SK-MEL-5 (cell line): Measurements from ENCODE around the gene TEX101. TPM values are rescaled to one million over a fixed set of nuclear protein-coding genes. Genes with fewer than 3 reads are reported as not detected.
A peak's percentile ranks its signal among the peaks of the same experiment; 100 is the strongest.
"Not testable (repeated sequence)": the region's sequence is repeated elsewhere in the genome, so short reads cannot be mapped to it uniquely, and the experiment has no call there.

Source experiments
- DNase-seq: peaks from one replicate; pipeline ENCODE4 v3.0.0-alpha.2; 2016; ENCODE audit warnings: low read depth, low spot score
- in situ Hi-C: cut with HindIII; loops from 2 replicates; pipeline ENCODE4 v1.10.0; 2016; ENCODE audit warnings: low sequenced_read_pairs, high pct_unique_total_duplicates, low pct_unique_long_range_greater_than_20kb
- total RNA-seq: library from RNA; depleted of rRNA; stranded (reverse); fragments of >200 nt; shearing (Covaris generic); gene quantifications from 2 replicates; pipeline ENCODE4 v1.2.3, GENCODE V29; 2014

TEX101 gene
- total RNA-seq, 1 experiment from 2014 or later, result not detected

DNA sequence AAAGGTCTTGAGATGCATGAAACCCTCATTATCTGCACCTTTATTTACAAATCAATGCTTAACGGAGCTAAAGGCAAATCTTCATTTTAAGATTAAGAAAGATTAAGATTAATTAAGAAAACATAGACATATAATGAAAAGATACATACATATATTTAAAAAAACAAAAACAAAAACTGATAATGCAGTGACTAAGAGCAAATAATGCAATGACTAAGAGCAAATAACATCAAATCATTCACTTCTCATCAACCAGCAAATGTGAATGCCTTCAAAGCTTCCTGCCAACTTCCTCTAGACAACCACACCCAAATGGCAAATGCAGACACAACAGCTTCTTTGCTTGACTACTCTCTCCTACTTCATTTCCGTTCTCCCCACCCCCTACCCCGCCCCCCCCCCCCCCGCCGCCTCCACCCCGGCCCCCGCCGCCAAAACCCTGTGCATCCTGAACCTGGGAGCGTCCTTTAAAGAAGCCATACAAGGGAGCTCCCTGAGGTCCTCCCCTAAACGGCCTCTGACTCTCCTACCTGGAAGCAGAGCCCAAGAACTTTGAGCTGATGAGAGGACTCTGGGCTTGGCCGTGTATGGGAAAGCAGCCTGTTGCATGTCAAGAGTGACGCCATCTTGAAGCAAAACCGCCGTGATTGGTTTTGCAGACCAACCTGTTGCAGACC is 24.5 kb downstream of the TEX101 start:
- DNase-seq, result no peak
- in situ Hi-C loops, result no loop called here

DNA sequence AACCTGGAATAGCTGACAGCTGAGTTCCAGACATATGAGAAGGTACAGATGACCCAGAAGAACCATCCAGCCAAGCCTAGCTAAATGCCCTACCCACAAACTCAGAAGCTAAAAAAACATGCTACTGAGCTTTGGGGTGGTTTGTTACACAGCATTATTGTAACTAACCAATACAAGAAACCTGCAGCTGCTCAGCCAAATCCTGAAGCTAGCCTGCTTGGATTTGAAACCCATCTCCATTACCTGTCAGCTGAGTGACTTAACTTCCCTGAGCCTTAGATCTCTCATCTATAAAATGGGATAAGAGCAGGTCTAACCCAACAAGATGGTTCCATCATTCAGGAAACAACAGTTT is 25.0 kb downstream of the TEX101 start:
- DNase-seq, result no peak
- in situ Hi-C loops, result no loop called here

DNA sequence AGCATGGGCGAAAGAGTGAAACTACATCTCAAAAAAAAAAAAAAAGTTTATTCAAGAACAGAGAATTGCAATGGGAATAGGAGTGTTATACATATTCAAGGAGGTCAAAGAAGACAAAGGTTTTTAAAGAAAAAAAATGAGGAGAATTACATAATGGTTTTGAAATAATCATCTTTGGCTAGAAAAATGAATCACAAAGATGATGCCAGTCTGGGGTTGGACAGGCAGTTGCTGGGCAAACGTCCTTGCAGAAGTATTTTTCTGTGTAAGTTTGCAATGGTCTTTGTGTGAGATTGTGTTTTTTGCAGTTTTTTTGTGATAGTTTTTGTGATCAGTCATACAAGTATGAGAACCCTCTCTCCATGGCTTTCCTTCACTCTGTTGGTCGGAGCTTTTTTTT is 27.0 kb downstream of the TEX101 start:
- no peak for DNase-seq
- in situ Hi-C loops, result no loop called here

DNA sequence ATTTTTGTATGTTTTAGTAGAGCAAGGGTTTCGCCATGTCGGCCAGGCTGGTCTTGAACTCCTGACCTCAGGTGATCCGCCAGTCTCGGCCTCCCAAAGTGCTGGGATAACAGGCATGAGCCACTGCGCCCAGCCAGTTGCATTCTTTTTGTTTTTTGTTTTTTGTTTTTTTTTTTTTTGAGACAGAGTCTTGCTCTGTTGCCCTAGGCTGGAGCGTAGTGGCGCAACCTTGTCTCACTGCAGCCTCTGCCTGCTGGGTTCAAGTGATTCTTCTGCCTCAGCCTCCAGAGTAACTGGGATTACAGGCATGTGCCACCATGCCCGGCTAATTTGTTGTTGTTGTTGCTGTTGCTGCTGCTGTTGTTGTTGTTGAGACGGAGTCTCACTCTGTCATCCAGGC is 29.4 kb downstream of the TEX101 start:
- in situ Hi-C loops, DNase-seq: not testable (repeated sequence)

DNA sequence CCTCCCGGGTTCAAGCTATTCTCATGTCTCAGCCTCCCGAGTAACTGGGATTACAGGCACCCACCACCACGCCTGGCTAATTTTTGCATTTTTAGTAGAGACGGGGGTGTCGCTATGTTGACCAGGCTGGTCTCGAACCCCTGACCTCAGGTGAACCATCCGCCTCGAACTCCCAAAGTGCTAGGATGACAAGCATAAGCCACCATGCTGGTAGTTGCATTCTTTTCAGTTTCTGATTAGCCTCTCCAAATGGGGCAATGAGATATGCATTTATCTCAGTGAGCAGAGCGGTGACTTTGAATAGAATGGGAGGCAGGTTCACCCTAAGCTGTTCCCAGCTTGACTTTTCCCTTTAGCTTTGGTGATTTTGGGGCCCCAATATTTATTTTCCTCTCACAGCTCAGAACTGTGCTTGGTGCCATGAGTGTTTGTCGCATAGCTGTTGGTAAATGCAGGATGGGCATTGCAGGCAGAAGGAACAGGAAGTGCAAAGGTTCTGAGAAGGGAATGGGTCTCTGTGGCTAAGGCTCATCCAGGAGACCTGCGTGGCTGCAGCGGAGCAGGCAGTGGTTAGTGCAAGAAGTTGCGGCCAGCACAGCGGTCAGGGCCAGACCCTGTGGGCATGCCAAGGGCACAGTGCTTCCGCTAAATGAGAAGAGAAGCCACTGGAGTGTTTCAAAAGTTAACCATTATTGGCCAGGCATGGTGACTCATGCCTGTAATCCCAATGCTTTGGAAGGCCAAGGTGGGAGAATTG is 30.0 kb downstream of the TEX101 start:
- DNase-seq, result no peak
- in situ Hi-C loops, result no loop called here

DNA sequence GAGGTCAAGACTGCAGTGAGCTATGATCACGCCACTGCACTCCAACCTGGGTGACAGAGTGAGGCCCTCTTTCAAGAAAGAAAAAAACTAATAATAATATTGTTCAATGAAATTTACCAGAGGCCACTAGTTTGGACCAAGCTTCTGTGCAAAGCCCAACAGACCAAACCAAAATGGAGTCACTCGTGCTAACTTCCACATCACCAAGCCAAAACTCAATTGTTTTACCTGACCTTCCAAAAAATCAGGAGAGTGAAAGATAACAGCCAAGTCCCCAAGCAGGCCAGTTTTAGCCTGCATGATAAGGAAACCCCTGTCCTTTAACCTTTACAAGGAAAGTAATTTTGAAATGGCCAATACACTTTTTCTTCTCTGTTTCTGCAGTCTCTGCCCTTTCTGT is 30.7 kb downstream of the TEX101 start:
- DNase-seq, result no peak
- in situ Hi-C loops, result no loop called here

DNA sequence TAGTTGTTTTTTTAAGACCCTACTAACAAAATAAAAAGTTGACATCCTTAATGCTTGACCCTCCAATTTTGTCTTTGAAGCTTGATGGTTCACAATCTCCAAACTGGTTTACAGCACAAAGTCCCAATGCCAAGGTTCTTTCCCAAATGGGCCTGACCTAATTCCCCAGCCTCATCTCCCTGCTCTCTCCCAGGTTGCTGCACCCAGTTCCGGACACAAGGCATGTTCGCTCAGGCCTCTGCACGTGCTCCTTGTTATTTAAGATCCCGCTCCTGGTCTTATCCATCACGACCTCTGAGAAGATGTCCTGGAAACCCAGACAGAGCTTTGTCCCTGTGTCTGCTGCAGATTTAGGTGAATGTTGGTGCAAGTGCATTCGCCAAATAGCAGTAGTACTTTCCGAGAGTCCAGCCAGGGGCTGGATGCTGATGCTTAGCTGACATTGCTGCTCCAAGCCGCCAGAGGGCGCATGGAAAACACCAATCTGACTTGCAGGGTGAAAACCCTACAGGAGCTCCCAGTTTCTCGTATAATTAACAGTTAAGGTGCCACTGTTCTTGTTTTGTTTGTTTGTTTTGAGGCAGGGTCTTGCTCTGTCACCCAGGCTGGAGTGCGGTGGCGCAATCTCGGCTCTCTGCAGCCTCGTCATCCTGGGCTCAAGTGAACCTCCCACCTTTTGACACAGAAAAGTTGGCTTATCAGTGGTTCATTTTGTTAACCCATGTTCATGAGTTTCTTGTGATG is 32.2 kb downstream of the TEX101 start:
- DNase-seq, result peak; percentile 77
- in situ Hi-C loops, result no loop called here

DNA sequence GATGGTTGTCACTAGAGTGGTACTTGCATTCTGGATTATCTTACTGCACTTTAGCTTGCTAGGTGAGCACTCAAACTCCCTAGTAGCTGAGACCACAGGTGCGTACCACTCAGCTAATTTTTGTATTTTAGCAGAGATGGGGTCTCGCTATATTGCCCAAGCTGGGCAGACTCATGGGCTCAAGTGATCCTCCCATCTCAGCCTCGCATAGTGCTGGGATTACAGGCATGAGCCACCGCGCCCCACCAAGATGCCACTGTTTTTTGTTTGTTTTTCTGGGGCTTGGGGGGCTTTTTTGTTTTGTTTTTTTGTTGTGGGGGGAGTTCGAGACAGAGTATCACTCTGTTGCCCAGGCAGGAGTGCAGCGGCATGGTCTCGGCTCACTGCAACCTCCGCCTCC is 33.0 kb downstream of the TEX101 start:
- in situ Hi-C loops, result no loop called here
- no peak for DNase-seq

DNA sequence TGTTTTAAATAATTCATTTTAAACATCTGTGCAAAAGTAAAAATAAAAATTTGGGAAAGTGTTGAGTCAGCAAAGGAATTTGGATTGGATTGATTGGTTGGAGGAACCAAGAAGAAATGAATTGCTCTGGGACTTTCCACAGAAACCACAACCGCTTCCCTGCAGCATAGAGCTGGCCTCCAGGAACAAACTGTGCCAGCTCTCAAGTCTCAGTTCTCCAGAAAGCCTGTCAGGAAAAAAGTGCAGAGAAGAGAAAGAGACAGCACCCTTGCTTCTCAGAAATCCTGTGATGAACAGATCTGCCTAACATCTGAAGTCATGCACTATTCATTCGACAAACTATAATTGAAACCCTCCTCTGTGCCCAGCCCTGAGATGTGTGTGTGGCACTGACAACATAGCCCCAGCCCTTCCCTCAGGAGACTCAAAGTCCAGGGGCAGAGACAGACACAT is 35.9 kb downstream of the TEX101 start:
- no peak for DNase-seq
- in situ Hi-C loops, result no loop called here

DNA sequence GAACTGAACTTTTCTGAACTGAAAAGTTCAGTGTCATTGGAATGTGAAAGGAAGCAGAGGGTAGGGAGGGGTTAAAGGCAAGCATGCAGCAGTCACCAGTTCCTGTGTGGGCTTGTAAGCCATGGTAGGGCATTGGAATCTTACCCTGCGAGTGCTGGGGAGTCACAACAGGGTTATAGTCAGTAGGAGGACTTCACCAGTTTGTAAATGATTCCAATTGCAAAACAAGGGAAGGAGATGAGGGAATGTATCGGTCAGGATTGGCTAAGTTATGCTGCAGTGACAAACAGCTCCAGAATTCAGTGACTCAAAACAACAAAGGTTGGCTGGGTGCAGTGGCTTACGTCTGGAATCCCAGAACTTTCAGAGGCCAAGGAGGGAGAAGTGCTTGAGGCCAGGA is 37.9 kb downstream of the TEX101 start:
- in situ Hi-C loops, result no loop called here
- no peak for DNase-seq

DNA sequence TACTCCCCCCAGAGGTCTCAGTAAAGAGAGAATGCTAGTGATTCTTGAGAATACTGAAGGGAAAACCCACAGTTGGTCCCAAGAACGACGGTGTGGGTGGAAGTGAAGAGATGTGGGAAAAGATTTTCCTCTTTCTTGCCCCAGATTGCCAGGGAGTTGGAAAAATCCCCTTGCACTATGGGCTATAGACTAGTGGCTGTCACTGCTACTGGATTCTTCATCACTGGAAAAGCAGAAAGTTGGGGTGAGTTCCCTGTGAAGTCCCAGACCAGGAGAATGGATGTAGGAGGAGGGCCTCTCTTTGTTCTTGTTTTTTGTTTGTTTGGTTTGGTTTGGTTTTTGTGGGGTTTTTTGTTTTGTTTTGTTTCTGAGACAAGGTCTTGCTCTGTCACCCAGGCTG is 39.3 kb downstream of the TEX101 start:
- in situ Hi-C loops, result no loop called here
- DNase-seq, result no peak

DNA sequence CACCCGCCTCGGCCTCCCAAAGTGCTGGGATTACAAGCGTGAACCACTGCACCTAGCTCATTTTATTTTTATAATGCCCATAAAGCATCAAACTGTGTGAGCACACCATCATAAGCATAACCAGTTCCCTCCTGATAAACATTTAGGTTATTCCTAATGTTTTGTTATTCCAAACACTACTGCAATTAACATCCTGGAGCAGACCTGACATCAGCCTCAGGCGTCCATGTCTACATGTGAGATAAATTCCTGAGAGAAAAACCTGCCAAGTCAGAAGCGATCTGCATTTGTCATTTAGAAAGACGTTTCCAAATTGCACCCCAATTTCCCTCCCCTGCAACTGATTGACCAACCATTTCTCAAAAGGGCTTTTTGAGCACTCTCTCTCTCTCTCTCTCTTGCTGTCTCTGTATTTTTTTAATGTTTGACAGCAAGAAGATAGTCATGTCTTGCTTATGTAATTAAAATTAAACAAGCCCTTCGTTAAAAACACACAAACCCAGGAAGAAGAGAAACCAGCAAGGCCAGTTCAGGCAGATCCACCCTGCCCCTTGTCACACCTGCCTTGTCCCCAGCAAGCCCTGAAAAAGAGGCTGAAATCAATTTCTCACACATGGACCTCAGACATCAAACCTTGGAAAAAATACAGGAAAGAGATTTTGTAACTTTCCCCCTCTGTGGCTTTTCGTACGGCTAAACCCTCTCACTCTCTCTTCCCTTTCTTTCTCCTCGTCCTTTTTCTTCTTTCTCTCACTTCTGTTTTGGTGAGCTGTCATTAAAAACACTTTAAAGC is 40.8 kb downstream of the TEX101 start:
- DNase-seq, result no peak
- in situ Hi-C loops, result no loop called here

DNA sequence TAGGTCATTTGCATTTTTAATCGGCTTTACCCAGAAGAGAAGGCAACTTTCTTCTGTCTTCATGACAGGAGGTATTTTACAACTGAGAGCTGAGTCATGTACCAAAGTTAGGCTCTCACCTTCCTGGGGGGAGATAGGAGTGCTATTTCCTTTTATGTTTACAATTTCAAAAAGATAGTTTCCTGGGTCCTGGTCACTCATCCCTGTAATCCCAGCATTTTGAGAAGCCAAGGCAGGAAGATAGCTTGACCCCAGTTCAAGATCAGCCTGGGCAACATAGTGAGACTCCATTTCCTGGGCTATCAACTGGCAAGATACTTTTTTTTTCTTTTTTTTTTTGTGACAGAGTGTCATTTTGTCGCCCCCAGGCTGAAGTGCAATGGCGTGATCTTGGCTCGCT is 43.1 kb downstream of the TEX101 start:
- no peak for DNase-seq
- in situ Hi-C loops, result no loop called here

DNA sequence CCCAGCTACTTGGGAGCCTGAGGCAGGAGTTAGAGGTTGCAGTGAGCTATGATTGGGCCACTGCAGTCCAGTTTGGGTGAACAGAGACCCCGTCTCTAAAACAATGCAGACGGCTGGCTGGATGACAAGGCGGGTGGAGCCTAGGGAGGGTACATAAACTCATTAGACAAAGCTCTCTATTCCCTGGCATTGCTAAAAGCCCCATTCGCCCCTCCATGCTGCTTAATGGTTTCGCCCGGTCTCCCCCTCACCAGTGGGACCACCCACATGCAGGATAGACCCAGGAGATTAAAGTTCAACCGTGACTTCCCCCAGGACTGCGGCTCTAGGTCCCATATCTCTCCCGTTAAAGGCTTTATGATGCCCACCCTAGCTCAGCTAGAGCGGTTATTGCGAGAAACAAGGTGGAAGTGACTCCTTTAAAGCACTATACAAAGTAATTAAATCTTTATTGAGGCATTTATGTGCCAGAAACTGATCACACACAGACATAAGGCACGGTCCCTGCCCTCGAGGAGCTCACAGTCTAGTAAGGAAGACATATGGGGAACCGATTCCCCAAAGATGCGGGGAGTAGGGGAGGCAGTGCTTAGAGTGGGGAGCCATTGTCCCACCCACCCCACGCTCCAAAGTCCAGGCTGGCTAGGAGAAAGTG is 45.8 kb downstream of the TEX101 start:
- no peak for DNase-seq
- in situ Hi-C loops, result no loop called here

DNA sequence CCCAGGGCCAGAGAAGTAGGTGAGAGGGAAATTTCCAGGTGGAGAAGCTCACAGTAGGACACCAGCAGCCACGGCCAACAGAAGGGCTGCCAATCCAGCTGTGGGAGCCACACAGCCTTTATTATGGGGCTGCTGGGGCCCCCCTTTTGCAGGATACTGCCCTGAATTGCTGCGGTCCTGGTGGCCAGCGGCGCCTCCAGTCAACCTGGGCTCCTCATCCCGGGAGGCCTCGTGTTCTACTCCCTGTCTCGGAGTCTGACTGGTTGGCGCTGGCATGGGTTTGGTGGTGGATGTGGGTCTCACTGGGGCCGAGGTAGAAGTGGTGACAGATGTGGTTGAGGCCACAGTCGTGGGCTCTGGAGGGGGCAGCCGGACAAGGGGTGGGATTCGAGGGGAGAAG is 46.6 kb downstream of the TEX101 start:
- in situ Hi-C loops, result no loop called here

DNA sequence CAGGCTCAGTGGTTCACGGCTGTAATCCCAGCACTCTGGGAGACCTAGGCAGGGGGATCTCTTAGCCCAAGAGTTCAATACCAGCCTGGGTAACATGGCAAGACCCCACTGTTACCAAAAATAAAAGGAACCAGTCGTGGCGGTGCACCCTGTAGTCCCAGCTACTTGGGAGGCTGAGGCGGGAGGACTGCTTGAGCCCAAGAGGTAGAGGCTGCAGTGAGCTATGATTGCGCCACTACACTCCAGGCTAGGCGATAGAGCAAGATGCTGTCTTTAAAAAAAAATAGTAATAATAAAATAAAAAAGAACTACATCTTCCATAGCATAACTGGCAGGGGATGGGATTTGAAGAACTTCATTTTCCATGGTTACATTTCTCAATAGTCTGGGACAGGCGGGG is 47.7 kb downstream of the TEX101 start:
- in situ Hi-C loops, result no loop called here

More for the DNA sequence above, 46.6 kb downstream of the TEX101 start:
- no peak for DNase-seq

DNA sequence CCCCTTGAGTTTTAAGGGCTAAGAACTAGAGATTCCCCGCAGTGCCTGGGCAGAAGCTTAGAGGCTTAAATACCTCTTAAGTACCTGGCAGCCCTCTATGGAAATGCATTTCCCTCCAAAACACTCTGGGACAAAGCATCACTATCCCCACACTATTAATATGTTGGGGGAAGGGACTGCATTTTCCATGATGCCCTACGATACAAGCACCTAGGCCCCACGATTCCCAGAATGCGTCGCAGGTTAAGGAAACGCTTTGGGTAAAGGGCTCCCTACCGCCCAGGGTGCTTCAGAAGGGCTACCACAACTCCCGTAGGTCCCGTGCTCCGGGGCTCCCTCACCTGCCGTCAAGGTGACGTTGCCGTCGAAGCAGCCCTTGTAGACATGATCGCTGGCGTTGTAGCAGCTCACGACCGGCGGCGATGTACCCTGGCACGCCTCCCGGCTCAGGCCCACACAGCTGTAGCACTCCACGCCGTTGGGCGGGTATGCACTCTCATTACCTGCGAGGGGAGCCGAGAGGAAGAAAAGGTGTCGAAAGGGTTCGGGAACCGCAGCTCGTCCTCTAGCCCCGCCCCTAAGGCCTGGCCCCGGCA is 48.2 kb downstream of the TEX101 start:
- in situ Hi-C loops, result no loop called here
- no peak for DNase-seq

More for the DNA sequence above, 47.7 kb downstream of the TEX101 start:
- DNase-seq, result no peak
